ENCODE results near the gene GALNT2. TPM values are rescaled to one million over a fixed set of nuclear protein-coding genes. Genes with fewer than 3 reads are reported as not detected.
A peak's percentile ranks its signal among the peaks of the same experiment; 100 is the strongest.

Gene GALNT2
- polyA plus RNA-seq, 6 donors from 2014 or later: 15.1 to 22.4 (median 17.5) TPM

- Mint-ChIP-seq H3K4me3 (no peak overlapping the region), H3K27ac (peak overlapping the region in 1 of 6 donors; percentile 24), H3K27me3 (no peaks in the 10 kb centered on the region), H3K36me3 (peaks cover 0 to 23% of the 10 kb centered on the region in 2 donors), H3K4me1 (peaks cover 29 to 53% (median 38%) of the 10 kb centered on the region in 3 donors), H3K9me3 (no peaks in the 10 kb centered on the region)
- DNase-seq: no peak
- no peak for ATAC-seq (ENCODE audit: low read depth in 2 of 2)
These were observed 24.6 kb downstream of the GALNT2 start for GRCh38 chr1:230091473-230092231.

DNA sequence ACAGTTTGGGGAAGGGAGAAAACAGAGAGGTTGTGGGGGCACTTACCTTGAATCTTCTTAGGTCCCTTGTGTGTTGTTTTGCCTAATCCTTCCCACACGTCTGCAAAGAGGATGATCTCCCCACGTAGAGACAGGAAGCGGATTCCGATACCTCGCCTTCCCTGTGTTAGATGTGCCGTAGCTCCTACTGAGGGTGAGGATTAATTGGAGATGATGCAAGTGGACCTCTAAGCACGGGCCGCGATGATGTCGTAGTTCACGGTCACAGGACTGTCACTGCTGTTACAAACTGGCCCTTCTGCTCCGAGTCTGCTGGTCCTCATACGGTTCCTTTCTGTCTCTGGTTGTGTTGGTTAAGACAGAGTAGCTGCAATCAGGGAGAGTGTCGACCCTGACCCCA lies 27.7 kb downstream of the GALNT2 start:
- Mint-ChIP-seq H3K27ac (peak overlapping the region in 2 of 6 donors; percentile 3 to 71), H3K36me3 (peaks cover 8 to 21% of the 10 kb centered on the region in 2 donors), H3K4me1 (peaks cover 14 to 39% (median 21%) of the 10 kb centered on the region in 3 donors), H3K4me3 (no peak overlapping the region), H3K27me3 (no peaks in the 10 kb centered on the region), H3K9me3 (peaks cover 0 to 3% (median 0%) of the 10 kb centered on the region in 7 donors)
- no peak for DNase-seq
- no peak for ATAC-seq (ENCODE audit: low read depth in 2 of 2)

DNA sequence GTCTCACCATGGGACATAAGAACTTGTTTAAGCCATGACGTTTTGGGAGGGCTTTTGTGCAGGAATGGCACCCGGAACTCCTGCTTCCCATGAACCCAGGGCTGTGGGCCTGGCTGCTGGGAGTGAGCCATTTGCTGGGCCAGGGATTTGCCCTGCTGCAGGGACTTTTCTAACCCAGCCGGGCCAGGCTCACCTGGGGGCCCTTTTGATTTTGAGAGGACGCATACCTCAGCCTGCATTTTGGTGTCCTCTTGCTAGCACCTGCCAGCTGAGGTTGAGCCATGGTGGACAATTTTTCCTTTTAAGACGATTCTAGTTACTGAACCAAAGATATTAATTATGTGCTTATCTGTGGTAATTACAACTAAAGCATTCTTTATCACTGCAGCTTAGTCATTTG lies 28.9 kb downstream of the GALNT2 start:
- peaks cover 8 to 21% of the 10 kb centered on the region in 2 donors for H3K36me3 Mint-ChIP-seq
- H3K4me3 Mint-ChIP-seq: no peak overlapping the region
- H3K27ac Mint-ChIP-seq: peak overlapping the region in 1 of 6 donors; percentile 75
- no peaks in the 10 kb centered on the region for H3K27me3 Mint-ChIP-seq
- peaks cover 0 to 3% (median 0%) of the 10 kb centered on the region in 7 donors for H3K9me3 Mint-ChIP-seq
- H3K4me1 Mint-ChIP-seq: peaks cover 16 to 30% (median 18%) of the 10 kb centered on the region in 3 donors
- ATAC-seq (ENCODE audit: low read depth in 2 of 2): no peak
- no peak for DNase-seq

DNA sequence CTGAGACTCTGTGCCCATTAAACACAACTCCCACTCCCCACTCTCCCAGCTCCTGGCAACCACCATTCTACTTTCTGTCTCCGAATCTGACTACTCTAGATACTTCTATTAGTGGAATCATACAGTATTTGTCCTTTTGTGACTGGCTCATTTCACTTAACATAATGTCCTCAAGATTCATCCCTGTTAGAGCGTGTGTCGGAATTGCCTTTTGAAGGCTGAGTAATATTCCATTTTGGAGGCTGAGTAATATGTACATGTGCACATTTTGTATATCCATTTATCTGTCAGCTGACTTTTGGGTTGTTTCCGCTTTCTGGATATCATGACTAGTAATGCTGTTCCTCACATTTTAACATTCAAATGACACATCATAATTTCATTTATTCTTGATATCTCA lies 30.3 kb downstream of the GALNT2 start:
- no peak for DNase-seq
- Mint-ChIP-seq H3K4me1 (peaks cover 16 to 38% (median 21%) of the 10 kb centered on the region in 3 donors), H3K27ac (peak overlapping the region in 1 of 6 donors; percentile 13), H3K4me3 (no peak overlapping the region), H3K36me3 (peaks cover 8 to 21% of the 10 kb centered on the region in 2 donors), H3K9me3 (peaks cover 0 to 3% (median 0%) of the 10 kb centered on the region in 7 donors), H3K27me3 (no peaks in the 10 kb centered on the region)
- ATAC-seq (ENCODE audit: low read depth in 2 of 2): no peak

DNA sequence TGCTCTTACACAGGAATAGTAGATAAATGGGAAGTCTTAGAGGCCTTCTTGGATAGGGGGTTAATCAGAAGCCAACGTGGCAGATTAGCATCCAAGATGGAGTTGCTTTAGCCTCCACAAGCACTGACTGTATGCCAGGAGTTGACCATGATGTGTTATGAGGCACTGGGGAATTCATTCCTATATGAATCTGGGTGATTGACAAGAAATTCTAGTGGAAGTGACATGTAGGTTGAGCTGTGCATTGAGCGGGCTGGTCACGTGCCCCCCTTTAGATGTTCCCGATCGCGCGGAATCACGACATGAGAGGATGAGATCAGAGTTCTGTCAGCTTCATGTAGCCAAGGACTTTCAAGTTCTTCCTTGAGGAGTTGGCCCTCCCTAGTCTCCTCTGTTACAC lies 31.7 kb downstream of the GALNT2 start:
- ATAC-seq (ENCODE audit: low read depth in 2 of 2) (no peak), DNase-seq (no peak)
- H3K4me3 Mint-ChIP-seq: no peak overlapping the region
- H3K27ac Mint-ChIP-seq: peak overlapping the region in 1 of 6 donors; percentile 68
- H3K4me1 Mint-ChIP-seq: peaks cover 29 to 52% (median 29%) of the 10 kb centered on the region in 3 donors
- peaks cover 0 to 3% (median 0%) of the 10 kb centered on the region in 7 donors for H3K9me3 Mint-ChIP-seq
- peaks cover 8 to 12% of the 10 kb centered on the region in 2 donors for H3K36me3 Mint-ChIP-seq
- H3K27me3 Mint-ChIP-seq: no peaks in the 10 kb centered on the region

DNA sequence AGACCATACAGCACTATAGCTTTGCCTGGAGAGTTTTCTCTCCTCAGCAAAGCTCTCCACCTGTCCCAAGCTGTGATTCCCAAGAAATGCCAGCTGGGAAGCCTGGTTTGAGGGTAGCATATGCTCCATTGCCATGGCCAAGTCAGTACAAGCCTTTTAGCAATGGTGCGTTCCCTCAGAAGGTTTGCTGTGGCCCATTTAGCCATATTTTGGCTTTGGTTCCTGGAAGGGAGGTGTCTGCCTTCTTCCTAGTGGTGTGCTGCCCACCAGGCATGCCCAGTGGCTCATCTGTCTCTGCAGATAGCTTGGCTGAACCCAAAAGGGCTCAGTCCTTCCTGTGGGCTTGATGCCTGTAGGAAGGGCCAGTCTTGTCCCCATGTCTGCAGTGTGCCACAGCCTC lies 32.4 kb downstream of the GALNT2 start:
- H3K27ac Mint-ChIP-seq: no peak overlapping the region
- H3K9me3 Mint-ChIP-seq: peaks cover 0 to 3% (median 0%) of the 10 kb centered on the region in 7 donors
- no peak for DNase-seq
- no peak for ATAC-seq (ENCODE audit: low read depth in 2 of 2)
- H3K4me1 Mint-ChIP-seq: peaks cover 36 to 59% (median 36%) of the 10 kb centered on the region in 3 donors
- no peak overlapping the region for H3K4me3 Mint-ChIP-seq
- H3K36me3 Mint-ChIP-seq: peaks cover 8 to 12% of the 10 kb centered on the region in 2 donors
- no peaks in the 10 kb centered on the region for H3K27me3 Mint-ChIP-seq

DNA sequence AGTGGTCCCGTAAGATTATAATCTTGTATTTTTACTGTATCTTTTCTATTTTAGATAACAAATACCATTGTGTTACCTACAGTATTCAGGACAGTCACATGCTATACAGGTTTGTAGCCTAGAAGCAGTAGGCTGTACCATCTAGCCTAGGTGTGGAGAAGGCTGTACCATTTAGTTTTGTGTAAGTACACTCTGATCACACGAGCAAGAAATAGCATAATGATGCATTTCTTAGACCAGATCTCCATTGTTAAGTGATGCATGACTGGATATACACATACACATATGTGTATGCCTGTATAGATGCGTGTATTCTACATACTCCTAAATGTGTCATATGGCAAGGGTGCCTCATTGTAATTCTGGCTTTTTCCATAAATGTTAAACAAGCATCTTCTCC lies 33.9 kb downstream of the GALNT2 start:
- Mint-ChIP-seq H3K27ac (peak overlapping the region in 1 of 6 donors; percentile 76), H3K27me3 (no peaks in the 10 kb centered on the region), H3K4me3 (no peak overlapping the region), H3K36me3 (peaks cover 7 to 8% of the 10 kb centered on the region in 2 donors), H3K4me1 (peaks cover 48 to 67% (median 48%) of the 10 kb centered on the region in 3 donors), H3K9me3 (peaks cover 0 to 3% (median 0%) of the 10 kb centered on the region in 7 donors)
- ATAC-seq (ENCODE audit: low read depth in 2 of 2) (no peak), DNase-seq (no peak)

GRCh38 chr1:230101556-230101955 lies 34.5 kb downstream of the GALNT2 start:
- ATAC-seq (ENCODE audit: low read depth in 2 of 2) (no peak), DNase-seq (no peak)
- peak overlapping the region in 3 of 6 donors; percentile 4 to 76 (median 54) for H3K27ac Mint-ChIP-seq
- H3K9me3 Mint-ChIP-seq: peaks cover 0 to 3% (median 0%) of the 10 kb centered on the region in 7 donors
- peaks cover 3 to 8% of the 10 kb centered on the region in 2 donors for H3K36me3 Mint-ChIP-seq
- no peak overlapping the region for H3K4me3 Mint-ChIP-seq
- H3K4me1 Mint-ChIP-seq: peaks cover 48 to 69% (median 54%) of the 10 kb centered on the region in 3 donors
- no peaks in the 10 kb centered on the region for H3K27me3 Mint-ChIP-seq

GRCh38 chr1:230102046-230102445 lies 35.0 kb downstream of the GALNT2 start:
- Mint-ChIP-seq H3K27me3 (no peaks in the 10 kb centered on the region), H3K9me3 (peaks cover 0 to 3% (median 0%) of the 10 kb centered on the region in 7 donors), H3K4me1 (peaks cover 49 to 71% (median 59%) of the 10 kb centered on the region in 3 donors), H3K36me3 (peaks cover 0 to 6% of the 10 kb centered on the region in 2 donors), H3K27ac (peak overlapping the region in 3 of 6 donors; percentile 4 to 54 (median 36)), H3K4me3 (no peak overlapping the region)
- ATAC-seq (ENCODE audit: low read depth in 2 of 2): no peak
- no peak for DNase-seq

DNA sequence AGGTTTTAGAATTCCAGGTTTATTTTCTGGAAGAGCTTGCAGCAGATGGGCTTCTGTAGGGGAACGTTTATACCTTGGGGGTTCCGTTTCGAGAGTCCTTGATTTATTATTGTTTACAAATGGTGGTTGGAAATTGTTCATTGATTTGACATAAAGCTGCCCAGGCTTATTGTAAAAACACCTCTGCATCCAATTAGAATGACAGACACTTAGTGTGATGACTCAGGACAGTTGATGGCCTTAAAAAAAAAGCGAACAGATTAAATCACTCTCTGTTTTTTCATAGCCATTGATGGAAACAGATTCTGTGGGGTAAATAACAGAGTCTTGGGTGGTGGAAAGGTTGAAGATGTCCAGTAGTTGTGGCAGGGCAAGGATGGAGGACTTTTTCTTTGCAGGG lies 35.4 kb downstream of the GALNT2 start:
- Mint-ChIP-seq H3K27ac (peak overlapping the region in 4 of 6 donors; percentile 4 to 87 (median 45)), H3K4me1 (peaks cover 47 to 71% (median 62%) of the 10 kb centered on the region in 3 donors), H3K4me3 (peak overlapping the region in 1 of 8 donors; percentile 7), H3K27me3 (no peaks in the 10 kb centered on the region), H3K36me3 (peaks cover 0 to 2% of the 10 kb centered on the region in 2 donors), H3K9me3 (peaks cover 0 to 2% (median 0%) of the 10 kb centered on the region in 7 donors)
- ATAC-seq (ENCODE audit: low read depth in 2 of 2) (no peak), DNase-seq (no peak)

GRCh38 chr1:230103306-230104173 lies 36.5 kb downstream of the GALNT2 start:
- H3K4me3 Mint-ChIP-seq: peak overlapping the region in 1 of 8 donors; percentile 38
- DNase-seq (no peak), ATAC-seq (ENCODE audit: low read depth in 2 of 2) (no peak)
- H3K9me3 Mint-ChIP-seq: no peaks in the 10 kb centered on the region
- peaks cover 48 to 72% (median 71%) of the 10 kb centered on the region in 3 donors for H3K4me1 Mint-ChIP-seq
- no peaks in the 10 kb centered on the region for H3K36me3 Mint-ChIP-seq
- H3K27me3 Mint-ChIP-seq: no peaks in the 10 kb centered on the region
- peak overlapping the region in 2 of 6 donors; percentile 4 to 57 for H3K27ac Mint-ChIP-seq

DNA sequence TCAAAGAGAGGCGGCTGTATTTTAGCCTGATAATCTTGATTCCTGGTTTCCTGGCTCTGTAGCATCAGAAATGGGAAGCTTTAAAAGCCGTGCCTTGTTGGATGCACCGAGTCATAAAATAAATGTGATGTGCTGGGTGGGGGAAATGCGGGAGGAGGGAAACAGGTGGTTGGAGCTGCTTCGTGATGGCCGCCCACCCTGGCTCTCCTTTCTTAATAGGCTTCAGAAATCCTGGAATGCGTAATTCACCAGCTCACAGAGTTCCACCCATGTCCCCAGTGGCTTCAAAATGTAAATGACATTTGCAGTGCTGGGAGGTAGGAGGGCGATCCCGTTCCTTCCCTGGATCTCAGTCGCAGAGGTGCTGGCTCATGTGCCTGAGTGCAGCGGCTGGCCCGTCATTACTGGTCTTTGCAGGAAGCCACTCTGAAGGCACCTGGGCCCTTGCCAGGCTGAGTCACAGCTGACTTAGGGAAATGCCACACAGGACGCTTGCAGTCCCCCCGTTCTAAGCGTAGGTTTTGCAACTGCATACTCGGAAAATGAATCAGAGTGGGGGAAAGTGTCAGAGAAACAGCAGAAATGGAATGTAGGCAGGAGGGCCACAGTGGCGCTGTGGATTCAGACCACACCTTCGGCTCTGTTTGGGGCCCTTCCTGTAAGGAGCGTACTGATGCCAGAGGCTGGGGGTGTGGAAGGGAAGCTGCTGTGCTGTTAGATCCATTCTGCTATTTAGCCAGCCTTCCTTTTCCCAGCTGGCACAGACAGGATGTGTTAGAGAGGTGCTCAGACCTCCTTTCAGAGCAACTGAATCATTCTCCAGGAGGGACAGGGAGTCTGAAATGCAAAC lies 37.6 kb downstream of the GALNT2 start:
- Mint-ChIP-seq H3K27ac (peak overlapping the region in 1 of 6 donors; percentile 85), H3K4me1 (peaks cover 52 to 81% (median 73%) of the 10 kb centered on the region in 3 donors), H3K27me3 (no peaks in the 10 kb centered on the region), H3K9me3 (peaks cover 0 to 1% (median 0%) of the 10 kb centered on the region in 7 donors), H3K4me3 (peak overlapping the region in 5 of 8 donors; percentile 9 to 63 (median 39)), H3K36me3 (no peaks in the 10 kb centered on the region)
- peak; percentile 78 to 79 for ATAC-seq (ENCODE audit: low read depth in 2 of 2)
- no peak for DNase-seq

Measured in naive B cell (primary cell).